Measurements from ENCODE around the gene ZFR. TPM values are rescaled to one million over a fixed set of nuclear protein-coding genes. Genes with fewer than 3 reads are reported as not detected.
A peak's percentile ranks its signal among the peaks of the same experiment; 100 is the strongest.
"Not testable (repeated sequence)": the region's sequence is repeated elsewhere in the genome, so short reads cannot be mapped to it uniquely, and the experiment has no call there.

Gene ZFR
- polyA plus RNA-seq, 3 donors: 111 to 128 (median 112) TPM

DNA sequence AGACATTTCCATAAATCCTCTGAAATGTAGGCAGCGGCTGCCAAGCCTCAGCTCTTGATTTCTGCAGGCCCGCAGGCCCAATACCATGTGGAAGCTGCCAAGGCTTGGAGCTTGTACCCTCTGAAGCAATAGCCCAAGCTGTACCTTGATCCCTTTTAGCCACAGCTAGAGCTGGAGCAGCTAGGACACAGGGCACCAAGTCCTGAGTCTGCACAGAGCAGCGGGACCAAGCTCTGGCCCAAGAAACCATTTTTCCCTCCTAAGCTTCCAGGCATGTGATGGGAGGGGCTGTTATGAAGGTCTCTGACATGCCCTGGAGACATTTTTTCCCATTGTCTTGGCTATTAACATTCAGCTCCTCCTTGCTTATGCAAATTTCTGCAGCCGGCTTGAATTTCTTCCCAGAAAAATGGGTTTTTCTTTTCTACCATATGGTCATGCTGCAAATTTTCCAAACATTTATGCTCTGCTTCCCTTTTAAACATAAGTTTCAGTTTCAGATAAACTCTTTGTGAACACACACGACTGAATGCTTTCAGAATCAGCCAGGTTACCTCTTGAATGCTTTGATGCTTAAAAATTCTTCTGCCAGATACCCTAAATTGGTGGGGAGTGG is 14.4 kb upstream of the ZFR start:
- DNase-seq: no peak

DNA sequence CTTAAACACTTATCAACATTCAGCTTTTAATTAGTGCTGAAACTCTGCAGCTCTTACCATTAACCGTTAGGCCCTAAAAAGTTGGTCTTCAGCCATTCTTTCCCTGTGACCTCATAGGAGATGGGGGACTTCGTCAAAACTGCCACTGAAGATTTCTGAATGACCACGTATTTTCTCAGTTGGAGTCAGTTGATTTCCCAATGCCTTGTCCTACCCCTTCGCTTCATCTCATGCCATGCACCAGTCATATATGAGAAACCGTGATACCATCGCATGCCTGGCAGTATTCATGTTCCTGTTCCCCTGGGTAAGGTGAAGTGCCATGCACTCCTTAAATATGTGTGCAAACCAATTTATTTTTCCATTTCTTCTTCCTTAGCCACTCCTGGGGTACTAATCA is 10.8 kb upstream of the ZFR start:
- no peak for DNase-seq

DNA sequence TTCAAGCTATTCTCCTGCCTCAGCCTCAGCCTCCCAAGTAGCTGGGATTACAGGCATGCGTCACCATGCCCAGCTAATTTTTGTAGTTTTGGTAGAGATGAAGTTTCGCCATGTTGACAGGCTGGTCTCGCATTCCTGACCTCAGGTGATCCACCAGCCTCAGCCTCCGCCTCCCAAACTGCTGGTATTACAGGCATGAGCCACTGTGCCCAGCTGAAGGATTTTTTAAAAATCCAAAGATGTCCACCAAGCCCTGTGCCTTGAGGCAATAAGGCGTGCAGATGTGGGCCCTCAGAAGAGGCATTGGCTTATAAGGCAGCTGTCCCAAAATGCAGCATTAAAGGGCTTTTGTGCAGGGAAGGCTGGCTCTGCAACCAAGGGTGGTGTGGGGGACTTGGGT is 10.3 kb upstream of the ZFR start:
- DNase-seq: no peak

DNA sequence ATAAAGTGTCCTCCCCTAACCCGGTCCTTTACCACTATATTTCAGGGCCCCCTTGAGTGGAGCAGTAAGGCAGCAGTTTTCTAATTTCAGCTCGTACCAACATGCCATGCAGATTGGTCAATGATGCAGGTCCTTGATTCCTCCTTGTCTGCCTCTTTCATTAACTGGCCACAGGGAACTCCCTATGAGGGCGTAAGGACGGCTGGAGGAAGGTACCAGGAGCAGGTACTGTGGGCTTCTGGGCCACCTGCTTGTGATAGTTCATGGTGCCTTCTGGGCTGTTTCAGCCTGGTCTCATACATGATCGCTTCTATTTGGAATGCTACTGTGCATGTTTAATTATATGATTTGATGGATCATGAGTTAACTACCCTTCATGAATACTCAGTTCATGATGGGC is 9.4 kb upstream of the ZFR start:
- DNase-seq: no peak

DNA sequence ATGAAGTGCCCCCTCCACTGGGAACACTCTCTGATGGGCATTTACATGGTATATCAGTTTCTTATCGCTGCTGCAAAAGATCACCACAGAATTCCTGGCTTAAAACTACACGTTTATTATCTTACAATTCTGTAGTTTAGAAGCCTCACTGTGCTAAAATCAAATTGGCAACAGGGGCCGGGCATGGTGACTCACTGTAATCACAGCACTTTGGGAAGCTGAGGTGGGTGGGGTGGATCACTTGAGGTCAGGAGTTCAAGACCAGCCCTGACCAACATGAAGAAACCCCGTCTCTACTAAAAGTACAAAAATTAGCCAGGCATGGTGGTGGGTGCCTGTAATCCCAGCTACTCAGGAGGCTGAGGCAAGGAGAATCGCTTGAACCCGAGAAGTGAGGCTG is 7.8 kb upstream of the ZFR start:
- DNase-seq: not testable (repeated sequence)

DNA sequence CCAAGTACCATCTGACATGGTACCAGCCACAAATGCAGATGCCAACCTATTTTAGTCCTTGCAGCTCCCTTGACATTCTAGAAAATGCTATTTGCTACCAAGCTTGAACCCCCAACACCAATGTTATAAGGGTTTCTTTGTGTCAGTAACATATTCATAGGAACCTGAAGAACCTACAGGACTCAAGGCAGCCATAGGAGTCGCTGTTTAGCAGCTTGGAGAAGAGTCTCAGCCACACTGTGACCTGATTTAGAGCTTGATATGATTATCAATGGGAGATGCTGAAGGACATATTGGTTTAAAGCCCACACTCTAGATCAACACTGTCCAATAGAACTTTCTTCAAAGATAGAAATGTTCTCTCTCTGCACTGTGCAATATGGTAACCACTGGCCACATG is 6.4 kb upstream of the ZFR start:
- no peak for DNase-seq

DNA sequence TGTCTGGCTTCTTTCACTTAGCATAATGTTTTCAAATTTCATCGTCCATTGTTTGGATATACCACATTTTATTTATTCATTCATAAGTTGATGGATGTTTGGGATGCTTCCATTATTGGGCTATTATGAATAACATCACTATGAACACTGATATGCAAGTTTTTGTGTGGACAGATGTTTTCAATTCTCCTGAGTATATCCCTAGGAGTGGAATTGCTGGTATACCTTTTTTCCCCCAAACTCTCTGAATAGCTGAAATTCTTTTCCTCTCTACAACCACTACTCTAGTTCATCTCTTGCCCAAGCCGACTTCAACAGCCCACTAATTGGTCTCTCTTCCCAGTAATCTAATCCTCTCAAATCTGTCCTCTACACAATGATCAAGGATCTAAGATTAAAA is 4.7 kb upstream of the ZFR start:
- DNase-seq: no peak

DNA sequence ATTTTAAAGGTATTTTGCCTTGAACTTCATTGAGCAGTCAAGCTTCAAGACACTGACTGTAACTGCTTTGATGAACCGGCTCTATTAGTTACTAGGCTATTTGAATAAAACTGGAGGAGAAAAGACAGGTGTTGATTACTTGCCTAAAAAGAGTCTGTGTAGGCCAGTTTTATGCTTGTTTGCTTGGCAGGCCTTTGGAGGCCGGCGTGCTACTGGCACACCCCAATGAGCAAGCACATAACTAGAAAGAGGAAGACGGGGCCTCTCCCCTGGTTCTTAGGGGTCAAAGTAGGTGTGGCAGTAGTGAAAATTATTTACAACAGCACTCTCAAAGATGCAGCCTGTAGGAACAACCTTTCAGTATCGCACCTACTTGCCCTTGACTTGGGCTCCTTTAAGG is 2.1 kb upstream of the ZFR start:
- peak; percentile 28 for DNase-seq

DNA sequence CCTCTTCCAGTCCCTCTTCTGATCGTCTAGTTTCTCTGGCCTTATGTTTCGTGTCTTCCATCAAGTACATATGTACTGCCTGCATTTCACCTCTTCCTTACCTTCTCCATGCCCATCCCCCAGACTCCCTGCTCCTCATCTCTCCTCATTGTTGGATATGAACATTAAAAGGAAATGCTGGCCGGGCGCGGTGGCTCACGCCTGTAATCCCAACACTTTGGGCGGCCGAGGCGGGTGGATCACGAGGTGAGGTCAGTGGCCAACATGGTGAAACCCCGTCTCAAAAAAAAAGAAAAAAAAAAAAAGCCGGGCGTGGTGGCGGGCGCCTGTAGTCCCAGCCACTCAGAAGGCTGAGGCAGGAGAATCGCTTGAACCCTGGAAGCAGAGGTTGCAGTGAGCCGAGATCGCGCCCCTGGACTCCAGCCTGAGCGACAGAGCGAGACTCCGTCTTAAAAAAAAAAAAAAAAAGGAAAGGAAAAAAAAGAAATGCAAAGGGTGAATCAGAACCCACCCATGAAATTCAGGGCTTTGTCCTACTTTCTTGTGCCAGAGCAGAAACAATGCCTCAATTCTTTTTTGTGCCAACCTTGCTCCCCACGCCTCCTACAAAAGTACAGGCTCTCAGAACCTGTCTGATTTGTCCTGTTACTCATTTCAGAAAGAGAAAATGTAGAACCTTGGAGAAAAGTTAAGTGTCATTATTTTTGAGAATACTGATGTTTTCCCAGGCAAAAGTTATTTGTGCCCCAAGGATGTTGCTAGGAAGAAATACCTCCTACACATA is 1.5 kb upstream of the ZFR start:
- DNase-seq: no peak

DNA sequence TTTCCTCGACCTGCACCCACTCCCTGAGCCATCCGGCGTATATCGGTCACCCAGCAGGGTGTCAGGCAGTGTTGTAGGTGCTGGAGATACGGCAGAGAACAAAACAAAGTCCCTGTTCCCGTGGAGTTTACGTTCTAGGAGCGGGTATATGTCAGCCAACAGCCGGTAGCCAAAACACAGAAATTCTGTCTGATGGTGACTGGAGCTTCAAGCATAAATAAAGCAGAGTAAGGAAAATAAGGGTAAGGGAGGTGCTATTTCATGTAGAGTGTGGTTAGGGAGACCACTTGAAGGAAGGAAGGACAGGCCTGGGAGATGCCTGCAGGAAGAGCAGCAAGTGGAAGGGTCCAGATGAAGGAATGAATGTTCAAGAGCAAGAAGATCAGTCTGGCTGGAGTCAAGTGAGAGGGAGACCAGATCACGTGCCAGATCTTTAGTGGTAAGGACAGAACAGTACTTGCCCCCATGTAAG is 783 bp upstream of the ZFR start:
- DNase-seq: no peak

DNA sequence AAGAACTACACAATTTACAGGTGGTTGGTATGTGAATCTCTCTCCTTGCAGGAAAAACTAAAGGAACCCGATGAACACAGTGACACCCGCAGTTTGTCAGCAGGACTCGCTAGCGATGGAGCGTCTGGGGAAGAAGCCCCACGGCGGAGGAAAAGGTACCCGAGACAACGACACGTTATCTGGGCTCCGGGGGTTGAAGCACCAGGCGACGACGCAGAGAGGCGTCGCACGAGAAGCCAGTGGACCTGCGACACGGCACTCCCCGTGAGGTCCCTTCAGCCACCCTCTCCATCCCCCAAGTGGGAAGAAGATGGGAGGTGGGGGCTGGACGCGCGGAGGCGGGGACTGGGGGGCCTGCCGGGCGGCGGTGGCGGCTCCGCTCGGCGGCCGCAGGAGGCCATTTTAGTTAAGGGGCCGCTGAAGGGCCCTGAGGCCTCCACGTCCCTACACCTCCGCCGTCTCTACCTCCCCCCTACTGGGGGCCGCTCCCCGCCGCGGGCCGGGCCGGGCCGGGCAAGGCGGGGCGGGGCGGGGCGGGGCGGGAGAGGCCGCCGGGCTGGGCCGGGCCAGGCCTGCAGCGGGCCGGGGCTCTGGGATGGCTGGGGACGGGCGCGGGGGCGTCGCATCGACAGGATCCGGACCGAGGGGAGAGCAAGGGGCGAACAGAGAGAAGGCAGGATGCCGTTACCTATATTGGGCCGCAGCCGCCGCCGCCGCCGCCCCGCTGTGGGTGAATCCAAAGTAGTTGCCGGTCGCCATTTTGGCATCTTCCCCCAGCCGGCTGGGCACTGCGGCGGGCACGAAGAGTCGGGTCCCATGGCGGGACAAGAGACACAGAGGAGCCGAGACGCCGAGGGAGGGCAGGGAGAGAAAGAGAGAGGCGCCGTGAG is 754 bp downstream of the ZFR start:
- DNase-seq: peak; percentile 44

DNA sequence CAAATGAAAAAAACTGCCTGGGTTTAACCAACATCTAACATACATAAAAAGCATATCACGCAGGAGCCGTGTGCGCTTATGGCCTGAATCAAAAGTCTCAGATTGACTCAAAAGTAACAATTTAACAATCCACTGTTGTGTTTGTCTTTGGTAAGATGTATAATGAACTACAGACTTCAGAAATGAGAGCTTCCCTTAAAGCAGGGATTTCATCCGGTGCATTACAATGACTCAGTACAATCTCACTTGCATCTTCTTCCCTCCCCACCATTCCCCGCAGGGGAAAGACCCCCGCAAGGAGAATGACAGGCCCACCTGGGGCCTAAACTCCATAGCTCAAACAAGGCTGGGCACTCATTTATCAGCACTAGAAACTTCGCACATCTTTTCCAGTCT is 1.4 kb downstream of the ZFR start:
- DNase-seq: no peak

DNA sequence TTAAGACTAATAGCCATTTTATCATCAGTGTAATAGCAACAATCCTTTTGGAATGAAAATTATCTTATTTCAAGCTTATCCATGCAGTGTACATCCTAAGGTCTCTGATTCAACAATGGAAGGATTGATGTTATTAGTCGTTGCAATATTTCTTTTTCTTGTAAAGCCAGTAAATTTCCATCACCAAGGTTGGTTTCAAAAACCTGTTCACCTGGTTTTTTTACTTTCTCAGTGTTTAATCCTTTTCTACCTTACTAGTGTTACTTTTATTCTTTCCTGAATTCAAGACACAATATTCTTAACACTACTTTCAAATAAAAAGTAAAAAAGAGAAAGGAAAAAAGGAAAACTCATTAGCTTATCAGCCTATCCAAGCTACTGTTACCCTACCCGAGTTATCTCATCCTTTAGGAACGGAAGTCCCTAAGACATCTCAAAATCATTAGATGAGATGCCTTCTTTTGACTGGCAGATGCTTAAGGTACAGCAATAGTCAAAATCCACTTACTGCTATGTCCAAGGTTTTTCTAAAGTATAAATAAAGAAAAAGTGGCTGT is 5.4 kb downstream of the ZFR start:
- DNase-seq: no peak

DNA sequence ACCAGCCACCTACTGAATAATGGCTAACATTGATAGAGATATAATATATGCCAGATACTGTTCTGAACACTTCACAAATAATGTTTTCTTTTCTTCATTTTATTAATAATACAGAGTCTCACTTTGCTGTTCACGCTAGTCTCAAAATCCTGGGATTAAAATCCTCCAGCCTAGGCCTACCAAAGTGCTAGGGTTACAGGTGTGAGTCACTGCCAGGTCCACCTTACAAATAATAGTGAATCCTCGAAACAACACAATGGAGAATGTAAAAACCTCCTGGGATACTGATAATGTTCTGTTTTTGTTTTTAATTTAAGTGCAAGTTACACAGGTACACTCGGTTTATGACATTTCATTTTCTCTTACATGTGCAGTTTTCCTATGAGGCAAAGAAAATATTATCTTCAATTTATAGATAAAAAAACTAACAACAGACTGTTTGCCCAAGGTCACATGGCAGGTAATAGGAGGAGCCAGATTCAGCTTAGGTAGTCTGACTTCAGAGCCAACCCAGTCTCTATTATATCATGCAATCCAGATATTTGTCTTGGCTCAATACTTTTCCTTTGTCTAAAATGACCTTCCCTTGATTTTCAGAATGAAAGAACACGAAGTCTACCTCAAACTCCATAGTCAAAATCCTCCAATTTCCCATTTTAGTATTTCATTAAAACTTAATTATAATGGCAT is 7.8 kb downstream of the ZFR start:
- no peak for DNase-seq

DNA sequence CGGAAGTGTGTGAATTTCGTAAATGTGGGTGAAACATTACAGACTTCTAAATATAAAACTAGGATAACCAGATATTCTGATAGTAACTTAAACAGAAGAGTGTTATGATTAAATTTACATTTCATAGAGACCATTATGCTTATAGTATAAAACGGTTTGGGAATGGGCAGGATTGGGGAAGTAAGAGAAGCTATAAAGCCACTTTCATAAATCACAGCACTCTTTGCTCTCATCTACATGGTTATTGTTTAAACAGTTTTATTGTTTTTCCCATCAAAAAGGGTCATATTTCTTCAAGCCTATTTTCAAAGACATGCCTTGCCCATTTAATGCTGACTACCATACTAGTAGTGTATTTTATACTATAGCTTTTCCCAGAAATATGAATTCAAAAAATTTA is 9.2 kb downstream of the ZFR start:
- no peak for DNase-seq

DNA sequence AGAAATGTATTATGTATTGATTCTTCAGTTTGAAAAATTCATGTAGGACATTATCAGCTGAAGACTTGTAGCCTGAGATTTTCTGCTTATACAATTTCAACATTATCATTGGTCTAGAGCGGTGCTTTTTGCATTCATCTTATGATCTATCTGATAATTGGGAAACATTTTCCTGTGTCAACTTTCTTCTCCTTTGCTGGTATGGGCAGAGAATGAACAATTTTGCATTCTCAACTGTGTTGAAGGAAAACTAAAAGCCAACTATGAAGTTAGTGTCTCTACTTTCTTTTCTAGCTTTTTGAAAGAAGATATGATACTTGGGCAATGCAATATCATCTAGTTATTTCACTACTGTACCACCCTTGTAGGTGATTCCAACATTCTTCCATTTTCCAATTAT is 10.3 kb downstream of the ZFR start:
- no peak for DNase-seq

DNA sequence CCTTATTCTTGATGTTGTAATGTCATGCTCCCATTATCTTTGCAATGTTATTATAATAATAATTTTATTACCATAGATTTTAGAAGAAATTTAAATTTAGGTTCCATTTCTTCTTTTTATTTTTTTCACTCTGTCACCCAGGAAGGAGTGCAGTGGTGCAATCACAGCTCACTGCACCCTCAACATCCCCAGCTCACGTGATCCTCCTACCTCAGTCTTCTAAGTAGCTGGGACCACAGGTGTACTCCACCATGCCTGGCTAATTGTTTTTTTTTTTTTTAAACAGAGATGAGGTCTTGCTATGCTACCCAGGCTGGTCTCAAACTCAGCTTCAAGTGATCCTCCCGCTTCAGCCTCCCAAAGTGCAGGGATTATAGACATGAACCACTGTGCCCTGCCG is 11.9 kb downstream of the ZFR start:
- no peak for DNase-seq

DNA sequence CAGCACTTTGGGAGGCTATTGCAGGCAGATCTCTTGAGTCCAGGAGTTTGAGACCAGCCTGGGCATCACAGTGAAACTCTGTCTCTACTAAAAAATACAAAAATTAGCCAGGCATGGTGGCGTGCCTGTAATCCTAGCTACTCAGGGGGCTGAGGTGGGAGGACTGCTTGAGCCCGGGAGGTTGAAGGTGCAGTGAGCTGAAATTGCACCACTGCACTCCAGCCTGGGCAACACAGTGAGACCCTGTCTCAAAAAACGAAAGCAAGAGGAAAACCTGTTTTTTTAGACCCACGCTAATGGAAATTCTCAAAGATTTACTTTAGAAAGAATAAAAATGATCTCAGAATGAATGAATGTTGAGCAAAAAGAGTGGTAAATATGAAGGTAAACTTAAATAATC is 13.7 kb downstream of the ZFR start:
- DNase-seq: not testable (repeated sequence)

DNA sequence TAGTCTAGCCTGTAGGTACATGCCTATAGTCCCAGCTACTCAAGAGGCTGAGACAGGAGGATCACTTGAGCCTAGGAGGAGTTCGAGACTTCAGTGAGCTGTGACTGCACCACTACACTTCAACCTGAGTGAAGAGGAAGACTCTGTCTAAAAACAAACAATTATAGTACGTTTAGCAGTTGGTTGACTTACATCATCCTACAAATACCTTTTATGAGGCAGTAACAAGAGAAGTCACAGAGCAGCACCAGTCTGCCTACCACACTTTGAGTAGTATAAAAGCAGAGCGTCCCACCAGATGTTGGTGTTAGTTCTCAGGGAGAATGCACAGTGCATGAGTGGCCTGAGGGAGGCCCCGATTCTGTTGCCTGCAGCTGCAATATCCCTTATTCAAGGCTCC is 16.1 kb downstream of the ZFR start:
- no peak for DNase-seq

DNA sequence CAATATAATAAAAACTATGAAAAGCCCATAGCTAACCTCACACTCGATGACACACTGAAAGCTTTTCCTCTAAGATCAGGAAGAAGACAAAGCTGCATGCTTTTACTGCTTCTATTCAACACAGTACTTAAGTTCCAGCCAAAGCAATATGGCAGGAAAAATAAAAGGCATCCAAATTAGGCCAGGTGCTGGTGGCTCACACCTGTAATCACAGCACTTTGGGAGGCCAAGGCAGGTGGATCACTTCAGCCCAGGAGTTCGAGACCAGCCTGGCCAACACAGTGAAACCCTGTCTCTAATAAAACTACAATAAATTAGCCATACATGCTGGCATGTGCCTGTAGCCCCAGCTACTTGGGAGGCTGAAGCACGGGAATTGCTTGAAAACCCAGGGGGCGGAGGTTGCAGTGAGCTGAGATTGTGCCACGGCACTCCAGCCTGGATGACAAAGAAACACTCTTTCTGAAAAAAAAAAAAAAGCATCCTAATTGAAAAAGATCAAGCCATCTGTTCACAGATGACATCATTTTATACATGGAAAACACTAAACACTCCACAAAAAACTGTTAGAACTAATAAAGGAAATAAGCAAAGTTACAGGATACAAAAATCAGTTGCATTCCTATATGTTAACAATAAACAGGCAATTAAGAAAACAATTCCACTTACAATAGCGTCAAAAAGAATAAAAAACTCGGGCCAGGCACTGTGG is 17.9 kb downstream of the ZFR start:
- DNase-seq: no peak

DNA sequence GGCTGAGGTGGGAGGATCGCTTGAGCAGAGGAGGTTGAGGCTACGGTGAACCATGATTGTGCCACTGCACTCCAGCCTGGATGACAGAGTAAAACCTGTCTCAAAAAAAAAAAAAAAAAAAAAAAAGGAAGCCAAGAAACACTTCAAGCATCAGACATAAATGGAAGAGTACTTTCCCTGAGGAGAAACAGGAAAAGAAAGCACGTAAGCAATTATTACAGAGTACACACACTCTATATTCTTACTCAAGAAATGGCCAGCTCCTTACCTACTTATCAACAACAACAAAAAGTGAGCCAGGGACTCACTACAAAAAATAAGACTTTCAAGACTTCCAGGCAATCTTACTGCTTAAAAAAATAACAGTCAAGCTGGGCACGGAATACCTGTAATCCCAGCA is 21.8 kb downstream of the ZFR start:
- DNase-seq: no peak

Data from renal pelvis (tissue), 4 donors.